Kidney glomerular epithelial cell (primary cell): ENCODE data around the gene SETD3.

Source experiments
- DNase-seq: peaks from one replicate; lab custom pipeline; 2025; lab: John Stamatoyannopoulos, UW

The SETD3 gene

DNA sequence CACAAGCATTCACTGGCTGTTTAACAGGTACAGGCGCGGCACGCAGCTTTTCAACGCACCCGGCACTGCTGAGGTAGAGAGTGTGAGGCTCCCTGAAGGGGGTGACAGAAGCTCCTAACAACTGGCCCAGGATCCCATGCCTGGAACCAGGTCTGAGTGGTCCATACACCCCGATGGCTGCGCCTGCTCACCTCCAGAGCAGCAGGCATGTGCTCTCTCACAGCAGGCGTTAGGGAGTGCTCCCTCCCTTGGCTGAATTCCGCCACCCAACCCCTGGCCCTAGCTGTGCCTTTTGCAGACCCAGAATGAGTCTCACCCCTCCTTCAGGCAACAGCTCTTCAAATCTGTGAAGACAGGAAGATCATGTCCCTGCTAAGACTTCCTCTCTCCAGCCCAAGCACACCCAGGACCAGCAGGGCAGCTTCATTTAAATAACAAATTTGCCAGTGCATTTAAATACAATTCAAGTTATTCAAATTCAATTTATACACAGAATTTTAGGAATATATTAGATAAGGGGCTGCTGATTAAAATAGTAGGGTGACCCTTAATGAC lies 86.0 kb downstream of the SETD3 start:
- no peak for DNase-seq

DNA sequence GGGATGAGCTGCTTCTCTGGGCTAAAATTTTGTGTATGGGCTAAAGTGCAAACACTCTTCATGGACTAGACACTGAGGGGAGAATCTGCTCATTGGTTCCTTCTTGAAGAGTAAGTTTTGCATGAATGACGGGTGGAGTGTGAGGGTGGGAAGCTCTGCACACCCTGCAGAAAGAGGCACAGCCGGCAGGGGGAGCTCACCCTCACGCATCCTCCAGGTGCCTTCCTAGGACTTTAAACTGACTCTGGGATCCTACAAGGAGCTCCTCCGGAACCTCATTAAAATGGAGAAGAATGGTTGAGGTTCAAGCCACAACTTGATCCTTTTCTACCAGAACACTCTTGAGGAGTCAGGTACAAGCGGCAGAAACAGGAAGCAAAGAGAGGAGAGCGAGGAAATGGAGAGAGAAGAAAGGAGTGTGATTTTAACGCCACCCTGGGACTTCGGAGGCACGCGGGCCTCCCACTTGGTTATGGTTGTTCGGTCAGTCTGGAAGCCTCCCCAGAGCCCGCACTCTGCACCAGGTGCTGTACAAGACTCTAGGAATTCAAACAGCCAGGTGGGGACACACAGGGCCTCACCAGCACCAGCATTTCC lies 87.5 kb downstream of the SETD3 start:
- no peak for DNase-seq

DNA sequence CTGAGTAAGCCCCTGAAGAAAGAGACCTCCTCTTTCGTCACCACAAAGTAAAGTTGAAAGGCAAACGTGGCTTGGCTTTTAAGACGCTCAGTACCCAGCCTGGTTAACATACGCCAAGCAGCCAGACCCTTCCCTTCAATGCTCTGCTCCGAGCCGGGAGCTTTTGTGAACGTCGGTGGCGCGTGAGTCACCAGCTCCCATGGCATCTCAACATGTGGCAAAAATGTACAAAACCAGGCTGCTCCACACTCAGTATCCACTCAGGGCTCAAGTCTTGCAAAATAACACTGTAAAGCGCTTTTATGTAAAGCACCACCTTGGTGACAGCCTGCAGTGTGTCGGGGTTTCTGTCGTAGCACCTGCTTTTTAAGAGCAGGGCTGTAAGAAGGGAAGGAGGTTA lies 89.0 kb downstream of the SETD3 start:
- DNase-seq = no peak

DNA sequence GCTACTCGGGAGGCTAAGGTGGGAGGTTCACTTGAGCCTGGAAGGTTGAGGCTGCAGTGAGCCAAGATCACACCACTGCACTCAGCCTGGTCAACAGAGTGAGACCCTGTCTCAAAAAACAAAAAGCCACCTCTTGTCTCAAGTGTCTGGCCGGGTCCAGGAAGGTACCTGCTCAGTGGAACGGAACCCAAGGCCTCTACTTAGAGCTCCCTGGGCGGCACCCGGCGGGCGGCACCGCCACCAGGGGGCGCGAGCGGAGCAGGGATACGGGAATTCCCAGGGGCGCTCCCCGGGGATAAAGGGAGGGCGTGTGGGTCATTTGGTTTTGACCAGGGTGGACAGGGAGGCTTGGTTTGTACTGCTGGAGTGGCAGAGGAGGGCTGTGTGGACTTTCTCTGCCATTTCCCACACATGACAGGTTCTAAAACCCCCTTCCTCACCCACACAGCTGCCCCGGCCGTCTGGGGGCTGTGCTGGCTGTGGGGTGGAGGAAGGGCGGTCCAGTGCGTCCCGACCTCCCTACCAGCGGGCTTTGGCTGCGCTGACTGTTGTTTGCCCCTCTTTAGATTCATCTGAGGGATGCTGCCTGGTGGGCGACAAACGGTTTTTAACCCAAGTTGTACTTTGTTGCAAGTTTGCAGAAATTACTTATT lies 91.4 kb downstream of the SETD3 start:
- DNase-seq = peak; percentile 8

GRCh38 chr14:99388286-99388685 lies 92.4 kb downstream of the SETD3 start:
- DNase-seq = no peak

- no peak for DNase-seq
Measured at GRCh38 chr14:99387880-99388279, 92.8 kb downstream of the SETD3 start.

DNA sequence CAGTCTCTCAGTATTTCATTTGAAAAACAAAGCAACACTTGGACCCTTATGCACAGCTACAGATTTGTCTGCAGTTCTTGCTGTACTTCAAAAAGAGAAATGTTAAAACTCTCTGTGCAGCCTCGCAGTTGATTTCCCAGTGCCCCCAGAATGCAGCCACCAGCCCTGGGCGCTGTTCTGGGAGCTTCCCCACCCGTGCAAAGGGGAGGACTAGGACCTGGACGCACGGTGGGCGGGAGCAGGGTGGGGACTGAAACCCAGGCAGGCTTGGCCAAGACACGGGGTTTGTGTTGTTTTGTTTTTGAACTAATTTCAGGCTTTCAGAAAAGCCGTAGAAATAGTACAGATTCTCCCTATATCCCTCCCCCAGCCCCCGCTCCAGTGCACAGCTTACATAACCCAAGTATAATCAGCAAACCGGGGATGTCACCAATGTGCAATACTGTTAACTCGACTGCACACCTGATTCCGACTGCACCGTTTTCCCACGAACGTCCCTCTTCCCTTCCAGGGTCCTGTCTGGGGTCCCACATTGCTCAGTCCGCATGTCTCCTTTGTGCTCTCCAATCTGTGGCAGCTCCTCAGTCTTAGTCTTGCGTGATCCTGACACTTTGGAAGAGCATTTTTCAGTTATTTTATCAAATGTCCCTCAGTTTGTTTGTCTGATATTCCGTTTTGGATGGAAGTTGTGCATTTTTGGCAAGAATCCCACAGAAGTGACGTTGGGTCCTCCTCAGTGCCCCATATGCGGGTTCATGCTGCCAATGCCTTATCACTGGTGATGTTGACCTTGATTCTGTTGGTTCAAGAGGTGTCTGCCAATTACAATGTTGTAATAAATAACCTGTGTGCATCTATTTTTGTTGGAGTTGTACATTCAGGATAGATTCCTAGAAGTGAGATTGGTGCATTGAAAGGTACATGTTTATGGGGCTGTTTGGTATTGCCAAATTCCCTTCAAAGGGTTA lies 95.9 kb downstream of the SETD3 start:
- no peak for DNase-seq

DNA sequence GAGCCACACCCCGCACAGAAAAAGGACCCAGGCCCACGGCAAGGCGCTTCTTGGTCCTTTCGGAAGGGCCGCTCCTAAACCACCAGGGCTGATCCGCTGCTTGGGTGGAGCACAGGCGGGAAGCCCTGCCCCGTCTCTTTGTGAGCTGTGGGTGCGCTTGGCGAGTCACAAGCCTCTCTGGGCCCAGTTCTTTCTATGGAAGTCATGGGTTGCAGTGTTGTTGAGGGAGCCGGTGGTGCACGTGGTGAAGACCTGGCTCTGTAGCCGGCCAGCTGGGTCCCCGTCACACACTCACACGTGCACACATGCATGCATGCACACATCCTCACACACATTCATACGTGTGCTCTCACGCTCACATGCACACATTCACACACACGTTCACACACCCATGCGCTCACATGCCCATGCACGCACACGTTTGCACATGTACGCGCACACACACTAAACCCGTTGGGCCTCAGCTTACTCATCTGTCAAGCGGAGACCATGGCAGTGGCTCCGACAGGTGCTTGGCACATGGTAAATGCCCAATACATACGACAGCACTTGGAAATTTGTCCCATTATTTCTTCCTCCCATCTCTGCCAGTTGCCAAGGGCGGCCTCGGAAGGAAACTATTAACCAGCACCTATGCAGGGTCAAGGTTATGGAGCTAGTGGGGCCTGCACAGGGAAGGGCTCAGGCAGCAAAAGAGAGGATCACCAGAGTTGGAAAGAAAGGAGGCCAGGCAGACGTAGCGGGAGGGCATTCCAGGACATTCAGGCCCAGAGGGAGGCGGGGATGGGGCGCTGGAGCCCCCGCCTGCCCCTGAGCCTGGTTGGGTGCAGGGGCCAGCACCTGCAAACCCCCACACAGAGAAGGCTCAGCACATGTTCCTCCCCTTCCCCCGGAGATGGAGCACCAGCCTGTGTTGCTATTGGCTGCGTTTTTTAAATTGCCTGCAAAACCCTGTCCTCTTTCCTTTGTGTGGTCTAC lies 96.9 kb downstream of the SETD3 start:
- no peak for DNase-seq

DNA sequence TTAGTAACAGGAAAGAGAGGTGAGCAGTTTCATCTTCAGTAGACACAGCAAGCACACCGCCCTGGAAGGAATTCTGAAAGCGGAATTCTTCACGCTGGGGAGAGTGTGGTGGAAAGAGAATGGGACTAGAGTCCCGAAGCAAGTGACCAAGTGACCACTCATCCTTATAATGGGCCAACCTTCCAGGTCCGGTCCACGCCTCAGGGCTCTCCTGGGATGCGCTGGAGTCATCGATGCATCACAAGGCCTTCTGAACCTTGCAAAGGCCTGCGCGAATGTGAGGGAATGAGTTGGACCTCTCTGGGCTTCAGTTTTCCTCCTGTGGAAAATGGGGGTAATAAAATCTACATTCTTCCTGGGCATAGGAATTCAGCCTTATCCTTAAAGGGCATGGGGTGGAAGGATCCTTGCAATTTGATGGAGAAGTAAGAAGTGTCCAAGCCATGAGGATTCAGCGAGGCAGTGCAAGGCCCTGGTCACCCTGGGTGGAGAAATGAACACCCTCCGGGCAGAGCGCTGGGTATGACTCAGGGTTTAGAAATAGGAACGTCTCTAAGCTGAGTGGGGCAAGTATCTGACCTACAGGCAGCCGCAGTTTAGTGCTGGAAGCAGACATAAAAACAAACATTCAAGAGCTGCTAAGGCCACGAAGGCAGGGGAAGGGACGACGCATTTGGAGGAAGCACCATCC lies 97.7 kb downstream of the SETD3 start:
- no peak for DNase-seq

DNA sequence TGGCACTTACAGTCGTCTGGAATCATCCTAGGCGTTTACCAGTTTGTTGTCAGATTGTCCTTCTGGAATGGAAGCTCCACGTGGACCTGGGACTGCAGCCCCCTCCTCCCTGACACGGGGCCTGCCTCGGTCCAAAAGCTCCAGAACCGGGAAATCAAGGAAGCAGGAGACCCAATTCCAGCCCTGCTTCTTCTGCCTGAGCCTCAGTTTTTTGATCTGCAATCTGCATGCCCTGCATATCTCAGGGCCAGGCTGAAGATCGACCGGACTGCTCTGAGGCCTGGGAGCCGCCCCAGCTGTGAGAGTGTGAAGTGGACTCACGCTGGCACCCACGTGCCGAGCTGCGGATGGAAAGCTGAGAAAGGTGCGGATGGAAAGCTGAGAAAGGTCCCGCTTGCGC lies 98.6 kb downstream of the SETD3 start:
- DNase-seq = no peak

GRCh38 chr14:99381688-99382060 lies 99.0 kb downstream of the SETD3 start:
- no peak for DNase-seq

DNA sequence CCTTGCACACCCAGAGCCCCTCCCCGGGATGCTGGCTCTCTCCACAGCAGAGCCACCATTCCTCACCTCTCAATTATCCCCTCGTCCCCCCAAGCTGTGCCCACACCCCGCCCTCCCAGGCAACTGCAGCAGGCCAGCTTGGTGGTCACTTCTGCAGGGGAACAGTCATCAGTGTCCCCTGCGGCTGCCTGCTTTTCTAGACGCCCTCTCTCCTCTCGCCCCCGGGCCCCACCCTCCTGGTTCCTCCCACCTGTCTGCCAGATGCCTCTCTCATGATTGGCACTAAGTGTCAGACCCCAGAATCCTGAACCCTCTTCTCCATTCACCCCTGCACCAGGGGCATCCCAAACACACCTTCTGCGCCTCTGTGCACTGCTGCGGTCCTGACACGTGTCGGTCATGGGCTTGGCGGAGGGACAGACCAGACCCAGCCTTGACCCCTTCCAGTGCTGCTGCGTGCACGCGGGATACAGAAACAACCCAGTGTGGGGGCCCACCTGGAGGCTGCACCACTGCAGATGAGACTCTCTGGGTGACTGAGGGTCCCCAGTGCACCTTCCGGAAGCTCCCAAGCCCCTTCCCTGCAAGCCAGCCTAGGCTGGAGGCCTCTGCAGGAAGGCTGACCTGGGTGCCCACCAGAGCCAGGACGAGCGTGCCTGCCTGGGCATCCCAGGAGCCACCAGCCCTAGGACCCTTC lies 99.5 kb downstream of the SETD3 start:
- DNase-seq = no peak

GRCh38 chr14:99380402-99380801 lies 100.3 kb downstream of the SETD3 start:
- DNase-seq = no peak

GRCh38 chr14:99378782-99379214 lies 101.9 kb downstream of the SETD3 start:
- DNase-seq = no peak

DNA sequence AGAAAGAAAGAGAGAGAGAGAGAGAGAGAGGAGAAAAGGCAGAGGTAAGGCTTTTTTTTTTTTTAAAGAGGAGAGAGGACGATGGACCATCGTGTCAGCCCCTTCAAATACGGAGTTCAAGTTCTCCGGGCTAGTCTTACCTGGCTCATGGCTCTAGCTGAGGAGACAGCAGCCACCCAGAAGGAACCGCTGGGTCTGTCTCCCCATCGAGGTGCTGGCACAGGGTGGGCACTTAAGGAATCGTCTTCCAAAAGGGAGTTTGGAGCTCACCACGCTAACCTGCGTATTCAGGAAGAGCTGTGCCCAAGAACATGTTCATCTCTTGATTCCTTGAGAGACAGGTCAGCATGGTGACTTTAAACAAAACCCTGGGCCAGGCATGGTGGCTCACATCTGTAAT lies 102.7 kb downstream of the SETD3 start:
- DNase-seq = no peak

DNA sequence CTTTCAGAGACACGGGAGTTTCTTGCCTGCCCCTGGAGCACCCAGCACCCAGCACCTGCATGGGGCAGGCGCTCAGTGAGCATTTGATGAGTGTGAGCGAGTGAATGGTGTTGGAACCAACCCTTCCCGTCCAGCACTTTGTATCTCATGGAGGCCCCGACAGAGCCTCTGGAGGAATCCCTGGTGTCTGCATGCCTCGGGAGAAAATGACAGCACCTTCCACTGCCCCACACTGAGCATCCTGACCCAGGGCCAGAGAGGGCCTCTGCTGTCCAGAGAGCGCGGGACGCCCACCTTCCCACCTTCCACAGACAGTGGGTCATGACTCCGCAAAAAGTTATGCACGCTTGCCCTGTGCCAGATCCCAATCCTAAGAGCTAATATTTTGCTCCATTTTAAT lies 105.7 kb downstream of the SETD3 start:
- no peak for DNase-seq

DNA sequence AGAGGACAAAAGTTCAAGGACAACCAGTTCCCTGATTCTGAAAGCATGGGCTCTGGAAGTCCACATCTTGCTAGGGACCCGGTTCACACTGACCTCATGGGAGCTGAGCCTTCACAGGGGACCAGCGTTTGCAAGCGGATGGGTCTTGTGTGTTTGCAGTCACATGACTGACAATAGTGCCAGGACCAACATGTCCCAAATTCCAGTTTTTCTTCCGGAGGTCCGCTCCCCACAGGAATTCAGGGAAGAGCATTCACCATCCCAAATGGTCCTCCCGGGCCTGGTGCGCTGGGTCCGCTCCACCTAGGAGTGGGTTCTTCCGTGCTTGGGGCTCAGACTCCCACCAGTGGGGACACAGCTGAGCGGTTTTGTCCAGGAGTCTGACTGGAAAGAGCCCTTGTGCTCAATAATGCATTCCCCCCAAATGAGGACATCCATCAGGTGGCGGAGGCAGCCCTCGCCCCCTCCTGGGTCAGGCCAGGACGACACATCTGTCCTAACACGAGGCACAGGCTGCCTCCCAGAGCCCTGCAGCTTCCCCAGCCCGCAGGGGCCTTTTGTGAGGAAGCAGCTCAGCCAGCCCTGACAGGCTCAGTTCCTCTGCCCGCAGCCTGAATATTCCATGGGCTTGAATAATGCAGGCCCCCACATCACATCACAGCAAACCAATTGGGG lies 116.9 kb downstream of the SETD3 start:
- DNase-seq = no peak

DNA sequence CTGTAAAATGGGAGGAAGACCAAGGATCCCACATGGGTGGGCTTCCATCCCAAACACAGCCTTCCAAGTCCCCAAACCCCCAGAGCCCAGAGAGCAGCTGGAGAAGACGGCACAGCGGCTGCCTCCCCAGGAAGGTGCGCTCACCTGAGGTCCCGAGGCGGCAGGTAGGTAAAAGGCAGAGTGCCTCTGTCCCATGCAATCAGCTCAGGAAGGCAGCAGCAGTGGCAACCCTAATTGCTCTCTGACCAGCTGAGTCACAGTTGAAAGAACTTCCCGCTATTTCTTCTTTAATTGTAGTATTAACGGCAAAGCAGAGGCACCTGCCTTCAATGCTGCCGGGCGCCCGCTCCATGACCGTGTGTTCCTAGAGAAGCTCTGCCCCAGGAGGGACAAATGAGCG lies 117.6 kb downstream of the SETD3 start:
- DNase-seq = no peak

DNA sequence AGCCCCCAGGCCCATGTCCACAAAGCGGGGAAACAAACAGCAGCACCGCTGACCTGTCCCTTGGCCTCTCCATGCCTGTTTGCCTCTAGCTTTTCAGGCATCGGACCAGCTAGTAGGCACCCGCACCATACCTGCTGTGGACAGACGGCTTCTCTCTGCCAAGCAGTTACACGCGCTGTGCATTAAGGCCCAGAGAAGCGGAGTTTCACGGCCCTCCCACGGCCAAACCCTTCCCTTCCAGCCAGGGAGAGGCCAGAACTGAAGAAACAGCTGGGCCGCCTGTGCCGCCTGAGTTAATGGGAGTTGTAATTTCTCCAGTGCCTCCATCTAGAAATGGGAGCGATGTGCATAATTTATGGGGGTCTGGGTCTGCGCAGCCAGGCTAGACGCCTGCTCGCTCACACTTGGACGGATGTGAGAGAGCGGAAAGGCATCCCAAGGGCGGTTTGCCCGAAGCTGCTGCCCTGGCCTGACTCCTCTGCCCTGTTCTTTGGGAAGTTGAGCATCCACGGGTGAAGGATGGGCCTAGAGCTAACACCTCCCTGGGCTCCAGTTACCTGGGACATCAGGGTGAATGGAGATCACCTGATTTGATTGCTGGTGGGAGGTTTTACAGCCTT lies 119.0 kb downstream of the SETD3 start:
- DNase-seq = peak; percentile 35
